HG03095 (cell line): ENCODE measurements around the gene CLCN6.

Source experiments
- ATAC-seq: cut with Tn5 transposase; IDR thresholded peaks from one replicate; pipeline ENCODE4 v1.9.1; 2021; ENCODE audit warnings: moderate library complexity; ENCODE audit not compliant: unreplicated experiment

Gene CLCN6

GRCh38 chr1:11779715-11780379 is 26.1 kb upstream of the CLCN6 start:
- no peak for ATAC-seq

- no peak for ATAC-seq
Observed at GRCh38 chr1:11780380-11781147, 25.4 kb upstream of the CLCN6 start.

- ATAC-seq = no peak
Observed at GRCh38 chr1:11781297-11781696, 24.7 kb upstream of the CLCN6 start.

- ATAC-seq = no peak
Observed at GRCh38 chr1:11782127-11782708, 23.8 kb upstream of the CLCN6 start.

- no peak for ATAC-seq
Observed at GRCh38 chr1:11783556-11783955, 22.4 kb upstream of the CLCN6 start.

GRCh38 chr1:11784256-11784992 is 21.6 kb upstream of the CLCN6 start:
- no peak for ATAC-seq

- ATAC-seq = peak; percentile 53
Observed at GRCh38 chr1:11784993-11785769, 20.8 kb upstream of the CLCN6 start.

- no peak for ATAC-seq
Observed at GRCh38 chr1:11786168-11786567, 19.8 kb upstream of the CLCN6 start.

- ATAC-seq = no peak
Observed at GRCh38 chr1:11787251-11787803, 18.7 kb upstream of the CLCN6 start.

- ATAC-seq = no peak
Observed at GRCh38 chr1:11787804-11788436, 18.1 kb upstream of the CLCN6 start.

- no peak for ATAC-seq
Observed at GRCh38 chr1:11788549-11789053, 17.4 kb upstream of the CLCN6 start.

- ATAC-seq = no peak
Observed at GRCh38 chr1:11789126-11790067, 16.6 kb upstream of the CLCN6 start.

GRCh38 chr1:11790101-11790879 is 15.7 kb upstream of the CLCN6 start:
- ATAC-seq = no peak

- no peak for ATAC-seq
Observed at GRCh38 chr1:11790880-11791715, 14.9 kb upstream of the CLCN6 start.

GRCh38 chr1:11792106-11792505 is 13.9 kb upstream of the CLCN6 start:
- no peak for ATAC-seq

GRCh38 chr1:11793819-11794218 is 12.2 kb upstream of the CLCN6 start:
- no peak for ATAC-seq
